ENCODE results near the gene SOD3. TPM values are rescaled to one million over a fixed set of nuclear protein-coding genes. Genes with fewer than 3 reads are reported as not detected.

Gene SOD3
- total and polyA plus RNA-seq, 7 donors: 3.2 to 164 (median 45.3) TPM

GRCh38 chr4:24781999-24782745 lies 13.2 kb upstream of the SOD3 start:
- H3K4me3 ChIP-seq: no peak overlapping the region
- H3K27me3 ChIP-seq: no peaks in the 10 kb centered on the region
- intact Hi-C loops (cut with DNase I): no loop called here
- H3K4me1 ChIP-seq: peaks cover 0 to 35% (median 15%) of the 10 kb centered on the region in 4 donors
- no peak for DNase-seq
- no peaks in the 10 kb centered on the region for H3K36me3 ChIP-seq
- no peaks in the 10 kb centered on the region for H3K9me3 ChIP-seq
- H3K27ac ChIP-seq: peak overlapping the region; percentile 46 to 82 (median 72)
- TF ChIP-seq POLR2AphosphoS5 (IDR thresholded peaks at IDR 0.05): peak in 2 of 4 donors; percentile 33 to 55
- no peak for TF ChIP-seq CTCF (IDR thresholded peaks at IDR 0.05)
- TF ChIP-seq EP300 (IDR thresholded peaks at IDR 0.05): peak in 2 of 4 donors; percentile 24 to 25
- WGBS, 2 donors: 13 to 52% methylated on average over 6 of the region's 6 CpGs

- no peak for DNase-seq
- TF ChIP-seq CTCF (IDR thresholded peaks at IDR 0.05): no peak
- TF ChIP-seq EP300 (IDR thresholded peaks at IDR 0.05): no peak
- TF ChIP-seq POLR2A (IDR thresholded peaks at IDR 0.05): no peak
- TF ChIP-seq POLR2AphosphoS5 (IDR thresholded peaks at IDR 0.05): no peak
- WGBS, 2 donors: 82 to 94% methylated on average over 3 of the region's 3 CpGs
- H3K4me3 ChIP-seq: no peak overlapping the region
- no peaks in the 10 kb centered on the region for H3K27me3 ChIP-seq
- H3K36me3 ChIP-seq: no peaks in the 10 kb centered on the region
- intact Hi-C loops (cut with DNase I): no loop called here
- peak overlapping the region in 1 of 4 donors; percentile 82 for H3K27ac ChIP-seq
- no peaks in the 10 kb centered on the region for H3K9me3 ChIP-seq
- peaks cover 0 to 29% (median 15%) of the 10 kb centered on the region in 4 donors for H3K4me1 ChIP-seq
Measured at GRCh38 chr4:24783506-24783905, 11.9 kb upstream of the SOD3 start.

GRCh38 chr4:24791043-24791442 lies 4.3 kb upstream of the SOD3 start:
- no peak overlapping the region for H3K4me3 ChIP-seq

GRCh38 chr4:24792552-24792951 lies 2.8 kb upstream of the SOD3 start:
- no peak for DNase-seq
- no peaks in the 10 kb centered on the region for H3K36me3 ChIP-seq
- H3K27ac ChIP-seq: no peak overlapping the region
- TF ChIP-seq POLR2A (IDR thresholded peaks at IDR 0.05) (no peak), POLR2AphosphoS5 (IDR thresholded peaks at IDR 0.05) (no peak), CTCF (IDR thresholded peaks at IDR 0.05) (no peak), EP300 (IDR thresholded peaks at IDR 0.05) (no peak)
- intact Hi-C loops (cut with DNase I): loop anchor here (10.0 kb wide), 2 partner anchors 318 to 442 kb away; partner anchors contain the start of gene PI4K2B
- peaks cover 0 to 31% (median 24%) of the 10 kb centered on the region in 4 donors for H3K4me1 ChIP-seq
- 14 to 59% methylated on average over 4 of the region's 4 CpGs for WGBS, 2 donors
- no peaks in the 10 kb centered on the region for H3K9me3 ChIP-seq
- H3K4me3 ChIP-seq: no peak overlapping the region
- no peaks in the 10 kb centered on the region for H3K27me3 ChIP-seq

More at GRCh38 chr4:24791043-24791442, 4.3 kb upstream of the SOD3 start:
- Histone ChIP-seq H3K36me3 (no peaks in the 10 kb centered on the region), H3K9me3 (no peaks in the 10 kb centered on the region), H3K27ac (no peak overlapping the region), H3K27me3 (no peaks in the 10 kb centered on the region), H3K4me1 (peaks cover 0 to 24% (median 20%) of the 10 kb centered on the region in 4 donors)
- no peak for DNase-seq
- TF ChIP-seq CTCF (IDR thresholded peaks at IDR 0.05) (no peak), POLR2AphosphoS5 (IDR thresholded peaks at IDR 0.05) (no peak), POLR2A (IDR thresholded peaks at IDR 0.05) (no peak), EP300 (IDR thresholded peaks at IDR 0.05) (no peak)
- intact Hi-C loops (cut with DNase I): loop anchor here (10.0 kb wide), 2 partner anchors 316 to 444 kb away; partner anchors contain the start of gene PI4K2B

All from sigmoid colon (tissue), 7 donors.